Psoas muscle (tissue), 8 donors: ENCODE data around the gene MYO1D. TPM values are rescaled to one million over a fixed set of nuclear protein-coding genes. Genes with fewer than 3 reads are reported as not detected.

Experiments
- ATAC-seq, 4 donors: fragments of 200-7000 bp; cut with Tn5 transposase; one replicate each; pipeline ENCODE4 v1.9.1; 2020; ENCODE audit warnings: moderate library complexity in 3 of 4, mild to moderate bottlenecking in 2 of 4
- DNase-seq, 2 donors: peaks; one replicate each; pipeline ENCODE4 v3.0.0-alpha.2; 2020
- H3K27ac ChIP-seq: fragments of 200-600 bp; one replicate; pipeline ENCODE4 v1.8.0; 2022
- H3K27me3 ChIP-seq, 3 donors: fragments of 200-600 bp in 1 of 3; one replicate each; pipeline versions ENCODE4 v1.6.1 to v1.8.0; 2013 to 2022; ENCODE audit warnings: low read length in 2 of 3, mild to moderate bottlenecking in 2 of 3, moderate library complexity in 1 of 3; ENCODE audit not compliant: insufficient read depth in 3 of 3
- H3K36me3 ChIP-seq, 2 donors: fragments of 200-600 bp in 1 of 2; one replicate each; pipeline versions ENCODE4 v1.6.1 to v1.8.0; 2013 to 2022; ENCODE audit warnings: low read depth in 1 of 2, mild to moderate bottlenecking in 1 of 2, moderate library complexity in 1 of 2; ENCODE audit not compliant: insufficient read depth in 1 of 2
- H3K4me1 ChIP-seq: fragments of 200-600 bp; one replicate; pipeline ENCODE4 v1.8.0; 2022
- H3K4me3 ChIP-seq: fragments of 200-600 bp; one replicate; pipeline ENCODE4 v1.8.0; 2022; ENCODE audit warnings: mild to moderate bottlenecking
- H3K9me3 ChIP-seq: fragments of 200-600 bp; one replicate; pipeline ENCODE4 v1.8.0; 2022
- WGBS, 3 donors: extraction: QIAGEN DNeasy Blood & Tissue Kit; methylation state at CpG; one replicate each; pipeline versions ENCODE4 v1.1.6 to v1.1.7; 2013; 5-methylcytosine and 5-hydroxymethylcytosine counted together
- intact Hi-C, 2 donors: fragments of 100-400 bp; cut with DNase I; formaldehyde crosslinking; loops; one replicate each; pipeline versions ENCODE4 v1.11.0 to v1.14.2; 2022
- polyA plus RNA-seq, 3 donors: library from polyadenylated mRNA; stranded (reverse); fragments of 200-250 nt; gene quantifications; one replicate each; pipeline ENCODE4 v1.2.3, GENCODE V29; 2013
- total RNA-seq, 4 donors: library from RNA; stranded (reverse); fragmentation: NEBNext Ultra II Directional in 2 of 4; extraction: Animal tissue kit (Norgen Biotek cat#: 25700) in 2 of 4; gene quantifications; one replicate each; pipeline versions ENCODE4 v1.2.1 to v1.2.4, GENCODE V29; 2021 to 2023
- TF ChIP-seq, protein P1 (sequence below): fragments of 200-600 bp; IDR thresholded peaks from one replicate; pipeline ENCODE4 v1.8.0; 2022; ENCODE audit warnings: antibody characterized with exemption
- donor health status: healthy with polysubstance abuse.
- donor health status: DM: no; HTN: no; CAD: no; lungs with moderate emphysema.
- donor health status: Bipolar disorder and iron deficiency.
- donor health status: healthy.
- donor health status: DM: yes; HTN: yes; CAD: no.
- donor health status: DM: no; HTN: no; CAD: no.
- donor health status: DM: no; HTN: no; CAD: no.
- donor health status: DM: yes; HTN: yes; CAD: no.

MYO1D gene
- total and polyA plus RNA-seq, 7 donors, result 1.8 to 5.9 (median 4.1) TPM

DNA sequence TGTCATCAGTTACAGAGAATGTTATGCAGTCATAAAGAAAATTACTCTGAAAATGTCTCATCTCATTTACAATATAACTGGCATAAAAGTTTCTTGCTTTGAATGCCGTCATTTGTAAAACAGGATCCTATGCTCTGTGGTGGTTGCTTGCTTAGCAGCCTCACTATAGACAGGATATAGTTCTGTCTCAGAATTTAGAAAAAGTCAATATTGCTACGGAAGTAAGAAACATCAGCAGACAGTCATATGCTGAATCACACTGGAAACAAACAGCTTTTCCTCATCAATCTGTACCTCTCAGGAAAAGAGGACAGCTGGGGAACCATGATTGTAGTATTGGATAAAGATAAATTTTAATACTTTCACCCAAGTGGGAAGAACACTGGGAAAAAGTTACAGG lies 105.5 kb downstream of the MYO1D start:
- Histone ChIP-seq H3K27me3 (no peaks in the 10 kb centered on the region), H3K4me3 (no peak overlapping the region), H3K9me3 (no peaks in the 10 kb centered on the region), H3K36me3 (no peaks in the 10 kb centered on the region), H3K4me1 (no peaks in the 10 kb centered on the region), H3K27ac (no peak overlapping the region)
- TF ChIP-seq, protein P1, sequence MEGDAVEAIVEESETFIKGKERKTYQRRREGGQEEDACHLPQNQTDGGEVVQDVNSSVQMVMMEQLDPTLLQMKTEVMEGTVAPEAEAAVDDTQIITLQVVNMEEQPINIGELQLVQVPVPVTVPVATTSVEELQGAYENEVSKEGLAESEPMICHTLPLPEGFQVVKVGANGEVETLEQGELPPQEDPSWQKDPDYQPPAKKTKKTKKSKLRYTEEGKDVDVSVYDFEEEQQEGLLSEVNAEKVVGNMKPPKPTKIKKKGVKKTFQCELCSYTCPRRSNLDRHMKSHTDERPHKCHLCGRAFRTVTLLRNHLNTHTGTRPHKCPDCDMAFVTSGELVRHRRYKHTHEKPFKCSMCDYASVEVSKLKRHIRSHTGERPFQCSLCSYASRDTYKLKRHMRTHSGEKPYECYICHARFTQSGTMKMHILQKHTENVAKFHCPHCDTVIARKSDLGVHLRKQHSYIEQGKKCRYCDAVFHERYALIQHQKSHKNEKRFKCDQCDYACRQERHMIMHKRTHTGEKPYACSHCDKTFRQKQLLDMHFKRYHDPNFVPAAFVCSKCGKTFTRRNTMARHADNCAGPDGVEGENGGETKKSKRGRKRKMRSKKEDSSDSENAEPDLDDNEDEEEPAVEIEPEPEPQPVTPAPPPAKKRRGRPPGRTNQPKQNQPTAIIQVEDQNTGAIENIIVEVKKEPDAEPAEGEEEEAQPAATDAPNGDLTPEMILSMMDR, result no peak
- ATAC-seq (no peak), DNase-seq (no peak)
- 73 to 78% (median 76%) methylated on average over 2 of the region's 2 CpGs for WGBS, 3 donors
- intact Hi-C loops, result no loop called here

DNA sequence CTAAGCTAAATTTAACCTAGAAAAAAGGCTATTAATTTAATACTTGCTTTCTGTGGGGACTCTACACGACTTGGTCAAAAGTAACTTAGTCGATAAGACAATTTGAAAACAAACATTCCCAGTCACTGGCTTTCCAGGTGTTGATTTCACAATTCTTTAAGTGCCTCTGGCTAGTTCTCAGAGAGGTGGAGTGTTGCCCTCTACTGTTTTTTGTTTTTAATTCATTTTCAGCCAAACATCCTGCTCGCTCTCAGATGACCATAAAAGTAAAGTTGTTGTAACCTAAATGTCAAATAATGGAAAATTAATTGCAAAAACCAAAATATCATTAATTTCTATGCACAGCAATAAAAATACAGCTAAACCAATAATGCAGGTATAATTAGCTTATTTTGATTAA lies 107.1 kb downstream of the MYO1D start:
- ATAC-seq, result no peak
- WGBS, 3 donors, result 51 to 70% (median 58%) methylated on average over 3 of the region's 3 CpGs

DNA sequence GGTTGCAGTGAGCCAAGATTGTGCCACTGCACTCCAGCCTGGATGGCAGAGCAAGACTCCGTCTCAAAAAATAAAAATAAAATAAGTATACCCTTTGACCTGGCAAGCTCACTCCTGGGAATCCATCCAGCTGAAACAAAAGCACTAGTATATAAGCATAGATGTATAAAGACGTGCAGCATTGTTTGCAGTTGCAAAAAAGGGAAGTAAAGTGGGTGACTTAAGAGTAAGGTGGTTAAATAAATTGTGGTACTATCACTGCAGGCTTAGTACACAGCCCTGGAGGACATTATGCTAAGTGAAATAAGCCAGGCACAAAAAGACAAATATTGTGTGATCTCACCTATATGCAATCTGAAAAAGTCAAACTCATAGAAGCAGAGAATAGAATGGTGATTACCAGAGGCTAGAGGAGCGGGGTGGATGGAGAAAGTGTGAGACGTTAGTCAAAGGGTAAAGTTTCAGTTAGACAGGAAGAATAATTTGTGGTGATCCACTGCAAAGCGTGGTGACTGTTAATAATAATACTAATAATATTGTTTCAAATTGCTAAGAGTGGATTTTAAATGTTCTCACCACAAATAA lies 113.0 kb downstream of the MYO1D start:
- 66 to 69% (median 67%) methylated on average over 5 of the region's 5 CpGs for WGBS, 3 donors
- intact Hi-C loops, result no loop called here
- TF ChIP-seq, protein P1, result no peak
- Histone ChIP-seq H3K27me3 (no peaks in the 10 kb centered on the region), H3K4me3 (no peak overlapping the region), H3K4me1 (no peaks in the 10 kb centered on the region), H3K27ac (no peak overlapping the region), H3K9me3 (no peaks in the 10 kb centered on the region), H3K36me3 (no peaks in the 10 kb centered on the region)
- DNase-seq (no peak), ATAC-seq (no peak)

More for the DNA sequence above, 107.1 kb downstream of the MYO1D start:
- Histone ChIP-seq H3K4me3 (no peak overlapping the region), H3K27ac (no peak overlapping the region), H3K27me3 (no peaks in the 10 kb centered on the region), H3K4me1 (no peaks in the 10 kb centered on the region), H3K9me3 (no peaks in the 10 kb centered on the region), H3K36me3 (no peaks in the 10 kb centered on the region)
- TF ChIP-seq, protein P1, result no peak
- no peak for DNase-seq
- intact Hi-C loops, result no loop called here

DNA sequence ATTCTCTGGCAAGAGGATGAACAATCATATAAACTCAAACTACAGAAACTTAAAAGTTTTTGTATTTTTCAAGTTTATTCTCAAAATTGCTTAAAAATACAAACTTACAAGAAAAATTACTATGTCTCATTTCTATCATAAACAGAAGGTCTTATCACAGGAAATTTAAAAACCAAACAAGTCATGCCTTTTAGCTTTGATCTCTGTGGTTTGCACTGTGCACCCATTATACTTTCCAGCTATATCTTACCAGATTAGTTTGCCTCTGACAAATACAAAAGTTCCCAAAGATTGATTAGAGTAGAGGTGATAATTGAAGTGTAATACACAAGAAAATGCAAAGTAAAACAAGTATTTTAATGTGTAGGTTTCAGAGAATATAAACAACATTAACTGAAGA lies 117.4 kb downstream of the MYO1D start:
- H3K9me3 ChIP-seq, result no peaks in the 10 kb centered on the region
- H3K36me3 ChIP-seq, result no peaks in the 10 kb centered on the region
- DNase-seq (no peak), ATAC-seq (no peak)
- TF ChIP-seq, protein P1, result no peak
- no peak overlapping the region for H3K27ac ChIP-seq
- intact Hi-C loops, result loop anchor here (10.0 kb wide), 3 partner anchors 275 to 505 kb away; partner anchors contain the start of gene CDK5R1 (in 1 of the 2)
- no peaks in the 10 kb centered on the region for H3K4me1 ChIP-seq
- H3K27me3 ChIP-seq, result no peaks in the 10 kb centered on the region
- H3K4me3 ChIP-seq, result no peak overlapping the region

DNA sequence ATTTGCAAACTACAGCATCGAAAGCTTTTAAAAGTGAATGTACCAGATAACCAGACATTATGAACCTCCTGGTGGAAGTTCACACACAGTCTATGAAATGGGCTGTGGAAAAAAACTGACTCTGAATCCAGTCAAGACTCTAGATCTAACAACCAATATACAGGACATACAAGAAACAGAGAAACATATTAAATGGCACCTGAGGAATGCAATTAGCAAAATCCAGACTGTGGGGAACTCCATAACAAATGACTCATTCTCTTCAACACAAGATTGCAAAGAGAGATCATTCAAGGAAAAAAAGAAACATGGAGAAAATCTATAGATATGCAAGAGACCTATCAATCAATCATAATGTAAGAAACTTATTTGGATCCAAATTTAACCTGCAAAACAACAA lies 119.0 kb downstream of the MYO1D start:
- H3K27me3 ChIP-seq, result no peaks in the 10 kb centered on the region
- no peaks in the 10 kb centered on the region for H3K9me3 ChIP-seq
- no peak overlapping the region for H3K4me3 ChIP-seq
- peaks cover 0 to 1% of the 10 kb centered on the region in 2 donors for H3K36me3 ChIP-seq
- 75 to 93% (median 92%) methylated on average over 1 of the region's 1 CpG for WGBS, 3 donors
- TF ChIP-seq, protein P1, result no peak
- DNase-seq, result no peak
- H3K4me1 ChIP-seq, result no peaks in the 10 kb centered on the region
- H3K27ac ChIP-seq, result no peak overlapping the region
- no peak for ATAC-seq
- intact Hi-C loops, result loop anchor here (10.0 kb wide), 3 partner anchors 273 to 503 kb away; partner anchors contain the start of gene CDK5R1 (in 1 of the 2)
